ENCODE results near the gene ATRX. TPM values are rescaled to one million over a fixed set of nuclear protein-coding genes. Genes with fewer than 3 reads are reported as not detected.
"Not testable (repeated sequence)": the region's sequence is repeated elsewhere in the genome, so short reads cannot be mapped to it uniquely, and the experiment has no call there.

Gene ATRX
- total and polyA plus RNA-seq, 4 experiments from 2014 or later: 24.4 to 111 (median 93.2) TPM

DNA sequence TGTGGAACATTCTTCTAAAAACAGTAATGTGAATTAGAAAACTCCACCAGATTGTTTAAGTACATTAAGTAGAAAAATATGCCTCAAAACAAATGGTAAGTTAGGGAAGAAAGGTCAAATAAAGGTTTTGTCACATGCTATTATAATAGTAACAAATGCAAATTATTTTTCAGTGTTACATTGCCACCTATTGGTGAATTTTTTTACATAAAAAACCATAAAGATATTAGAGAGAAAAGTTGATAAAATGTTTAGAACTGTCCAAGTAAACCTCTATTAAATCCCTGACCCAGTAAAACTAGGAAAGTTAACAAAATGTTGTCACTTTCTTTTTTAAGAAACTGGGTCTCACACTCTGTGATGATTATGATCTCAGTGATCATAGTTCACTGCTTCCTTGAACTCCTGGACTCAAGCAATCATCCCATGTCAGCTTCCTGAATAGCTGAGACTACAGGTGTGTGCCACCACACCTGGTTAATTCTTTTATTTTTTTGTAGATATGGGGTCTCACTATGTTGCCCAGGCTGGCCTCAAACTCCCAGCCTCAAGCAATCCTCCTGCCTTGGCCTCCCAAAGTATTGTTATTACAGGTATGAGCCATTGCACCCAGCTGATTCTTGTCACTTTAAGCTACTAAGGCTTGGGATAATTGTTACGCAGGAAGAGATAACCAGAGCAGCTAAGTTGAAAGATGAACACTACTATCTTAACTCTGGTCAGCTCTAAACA, 157.6 kb downstream of the ATRX start:
- no peak overlapping the region for H3K4me3 ChIP-seq (ENCODE audit: low read length in 2 of 2)
- H3K27ac ChIP-seq (ENCODE audit: low read depth, low read length): no peak overlapping the region
- no peaks in the 10 kb centered on the region for H3K36me3 ChIP-seq (ENCODE audit: insufficient read depth, low read length)
- H3K36me3 Mint-ChIP-seq: peaks cover 18 to 36% of the 10 kb centered on the region in 2 donors
- H3K27ac Mint-ChIP-seq: no peak overlapping the region
- ChIA-PET CTCF (ENCODE audit: partially characterized antibody) (interaction anchor here (0.7 to 1.1 kb wide), 2 partner anchors 65 to 1350 kb away, joined by 3 to 4 read pairs; no protein-coding TSS in a partner anchor), POLR2A (ENCODE audit: partially characterized antibody) (interaction anchor here (0.8 kb wide), 1 partner anchor 88 kb away, joined by 4 read pairs; no protein-coding TSS in a partner anchor)
- peaks cover 3 to 18% (median 6%) of the 10 kb centered on the region in 4 donors for H3K4me1 Mint-ChIP-seq
- no peak overlapping the region for H3K4me3 Mint-ChIP-seq
- no peaks in the 10 kb centered on the region for H3K4me1 ChIP-seq (ENCODE audit: insufficient read depth, low read length)
- no peaks in the 10 kb centered on the region for H3K27me3 ChIP-seq (ENCODE audit: insufficient read depth, low read length)
- DNase-seq: peak in 2 of 5 donors; percentile 2 to 5
- no peaks in the 10 kb centered on the region for H3K27me3 Mint-ChIP-seq
- no peaks in the 10 kb centered on the region for H3K9me3 Mint-ChIP-seq
- intact Hi-C loops (cut with micrococcal nuclease): loop anchor here (5.0 kb wide), 1 partner anchor 1351 kb away; no protein-coding TSS in a partner anchor
- no peaks in the 10 kb centered on the region for H3K9me3 ChIP-seq (ENCODE audit: control insufficient read depth in 1 of 2, low read length in 2 of 2)

DNA sequence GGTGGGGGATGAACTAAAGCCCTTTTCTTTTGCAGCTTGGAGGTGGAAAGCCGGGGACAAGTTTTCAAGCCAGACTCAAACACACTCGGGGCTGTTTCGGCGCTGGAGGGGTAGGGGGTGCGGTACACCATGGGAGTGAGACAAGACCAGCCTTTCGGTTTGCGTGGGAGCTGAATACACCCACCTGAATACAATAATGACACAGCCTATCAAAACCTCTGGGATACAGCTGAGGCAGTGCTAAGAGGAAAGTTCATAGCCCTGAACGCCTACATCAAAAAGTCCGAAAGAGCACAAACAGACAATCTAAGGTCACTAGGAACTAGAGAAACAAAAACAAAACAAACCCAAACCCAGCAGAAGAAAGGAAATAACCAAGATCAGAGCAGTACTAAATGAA, 163.3 kb downstream of the ATRX start:
- Mint-ChIP-seq H3K4me3 (peak overlapping the region in 6 of 8 donors; percentile 1 to 31 (median 23)), H3K4me1 (peaks cover 12 to 33% (median 17%) of the 10 kb centered on the region in 4 donors), H3K36me3 (peaks cover 23 to 25% of the 10 kb centered on the region in 2 donors), H3K9me3 (no peaks in the 10 kb centered on the region), H3K27ac (peak overlapping the region in 5 of 7 donors; percentile 16 to 89 (median 62)), H3K27me3 (no peaks in the 10 kb centered on the region)
- no peaks in the 10 kb centered on the region for H3K9me3 ChIP-seq (ENCODE audit: control insufficient read depth in 1 of 2, low read length in 2 of 2)
- no peaks in the 10 kb centered on the region for H3K36me3 ChIP-seq (ENCODE audit: insufficient read depth, low read length)
- H3K4me1 ChIP-seq (ENCODE audit: insufficient read depth, low read length): no peaks in the 10 kb centered on the region
- H3K27ac ChIP-seq (ENCODE audit: low read depth, low read length): no peak overlapping the region
- intact Hi-C loops (cut with micrococcal nuclease): no loop called here
- ChIA-PET POLR2A (ENCODE audit: partially characterized antibody) (no interaction called here), CTCF (ENCODE audit: partially characterized antibody) (no interaction called here)
- no peak for DNase-seq
- H3K27me3 ChIP-seq (ENCODE audit: insufficient read depth, low read length): no peaks in the 10 kb centered on the region
- H3K4me3 ChIP-seq (ENCODE audit: low read length in 2 of 2): no peak overlapping the region

GRCh38 chrX:77622233-77622632, 163.8 kb downstream of the ATRX start:
- ChIA-PET POLR2A (ENCODE audit: partially characterized antibody) (no interaction called here), CTCF (ENCODE audit: partially characterized antibody) (no interaction called here)
- intact Hi-C loops (cut with micrococcal nuclease): no loop called here
- Mint-ChIP-seq H3K27ac (peak overlapping the region in 3 of 7 donors; percentile 50 to 63 (median 62)), H3K4me3 (peak overlapping the region in 3 of 8 donors; percentile 16 to 40 (median 25)), H3K27me3 (no peaks in the 10 kb centered on the region), H3K36me3 (peaks cover 23 to 25% of the 10 kb centered on the region in 2 donors), H3K9me3 (no peaks in the 10 kb centered on the region), H3K4me1 (peaks cover 12 to 33% (median 17%) of the 10 kb centered on the region in 4 donors)
- no peak for DNase-seq
- no peak overlapping the region for H3K4me3 ChIP-seq (ENCODE audit: low read length in 2 of 2)
- no peak overlapping the region for H3K27ac ChIP-seq (ENCODE audit: low read depth, low read length)
- H3K27me3 ChIP-seq (ENCODE audit: insufficient read depth, low read length): no peaks in the 10 kb centered on the region
- no peaks in the 10 kb centered on the region for H3K4me1 ChIP-seq (ENCODE audit: insufficient read depth, low read length)
- H3K36me3 ChIP-seq (ENCODE audit: insufficient read depth, low read length): no peaks in the 10 kb centered on the region
- H3K9me3 ChIP-seq (ENCODE audit: control insufficient read depth in 1 of 2, low read length in 2 of 2): no peaks in the 10 kb centered on the region

- H3K36me3 ChIP-seq (ENCODE audit: insufficient read depth, low read length); H3K27me3 ChIP-seq (ENCODE audit: insufficient read depth, low read length); H3K4me3 ChIP-seq (ENCODE audit: low read length in 2 of 2); H3K4me3 Mint-ChIP-seq; H3K4me1 ChIP-seq (ENCODE audit: insufficient read depth, low read length); DNase-seq; intact Hi-C loops (cut with micrococcal nuclease); POLR2A ChIA-PET (ENCODE audit: partially characterized antibody); H3K27ac ChIP-seq (ENCODE audit: low read depth, low read length); H3K27me3 Mint-ChIP-seq; H3K9me3 Mint-ChIP-seq; H3K9me3 ChIP-seq (ENCODE audit: control insufficient read depth in 1 of 2, low read length in 2 of 2): not testable (repeated sequence)
- Mint-ChIP-seq H3K36me3 (peaks cover 23 to 25% of the 10 kb centered on the region in 2 donors), H3K27ac (peak overlapping the region in 1 of 7 donors; percentile 4), H3K4me1 (peaks cover 12 to 33% (median 17%) of the 10 kb centered on the region in 4 donors)
- CTCF ChIA-PET (ENCODE audit: partially characterized antibody): interaction anchor here (0.7 kb wide), 1 partner anchor 153 kb away, joined by 3 read pairs; no protein-coding TSS in a partner anchor
Measured at GRCh38 chrX:77621453-77621852, 164.6 kb downstream of the ATRX start.

DNA sequence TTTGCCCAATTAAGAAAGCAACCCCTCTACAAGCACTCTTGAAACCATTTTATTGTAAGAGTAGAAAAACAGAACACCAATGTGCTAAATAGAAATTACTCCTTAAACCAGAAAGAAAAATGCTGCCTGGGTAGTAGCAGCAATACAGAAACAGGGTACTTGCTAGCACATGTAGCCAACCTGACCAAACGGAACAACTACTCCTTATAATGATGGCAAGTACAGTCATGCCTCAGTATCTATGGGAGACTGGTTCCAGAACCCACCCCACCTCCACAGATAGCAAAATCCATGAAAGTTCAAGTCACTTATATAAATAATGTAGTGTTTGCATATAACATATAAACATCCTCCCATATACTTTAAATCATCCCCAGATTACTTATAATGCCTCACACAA, 168.8 kb downstream of the ATRX start:
- no peak overlapping the region for H3K4me3 Mint-ChIP-seq
- Histone ChIP-seq H3K27me3 (ENCODE audit: insufficient read depth, low read length) (no peaks in the 10 kb centered on the region), H3K4me1 (ENCODE audit: insufficient read depth, low read length) (no peaks in the 10 kb centered on the region), H3K36me3 (ENCODE audit: insufficient read depth, low read length) (no peaks in the 10 kb centered on the region), H3K9me3 (ENCODE audit: control insufficient read depth in 1 of 2, low read length in 2 of 2) (no peaks in the 10 kb centered on the region), H3K4me3 (ENCODE audit: low read length in 2 of 2) (no peak overlapping the region), H3K27ac (ENCODE audit: low read depth, low read length) (no peak overlapping the region)
- peaks cover under 1 to 7% (median 3%) of the 10 kb centered on the region in 4 donors for H3K4me1 Mint-ChIP-seq
- POLR2A ChIA-PET (ENCODE audit: partially characterized antibody): no interaction called here
- CTCF ChIA-PET (ENCODE audit: partially characterized antibody): no interaction called here
- H3K27me3 Mint-ChIP-seq: no peaks in the 10 kb centered on the region
- intact Hi-C loops (cut with micrococcal nuclease): no loop called here
- peaks cover 16 to 23% of the 10 kb centered on the region in 2 donors for H3K36me3 Mint-ChIP-seq
- peak in 1 of 5 donors; percentile 17 for DNase-seq
- H3K9me3 Mint-ChIP-seq: no peaks in the 10 kb centered on the region
- no peak overlapping the region for H3K27ac Mint-ChIP-seq

DNA sequence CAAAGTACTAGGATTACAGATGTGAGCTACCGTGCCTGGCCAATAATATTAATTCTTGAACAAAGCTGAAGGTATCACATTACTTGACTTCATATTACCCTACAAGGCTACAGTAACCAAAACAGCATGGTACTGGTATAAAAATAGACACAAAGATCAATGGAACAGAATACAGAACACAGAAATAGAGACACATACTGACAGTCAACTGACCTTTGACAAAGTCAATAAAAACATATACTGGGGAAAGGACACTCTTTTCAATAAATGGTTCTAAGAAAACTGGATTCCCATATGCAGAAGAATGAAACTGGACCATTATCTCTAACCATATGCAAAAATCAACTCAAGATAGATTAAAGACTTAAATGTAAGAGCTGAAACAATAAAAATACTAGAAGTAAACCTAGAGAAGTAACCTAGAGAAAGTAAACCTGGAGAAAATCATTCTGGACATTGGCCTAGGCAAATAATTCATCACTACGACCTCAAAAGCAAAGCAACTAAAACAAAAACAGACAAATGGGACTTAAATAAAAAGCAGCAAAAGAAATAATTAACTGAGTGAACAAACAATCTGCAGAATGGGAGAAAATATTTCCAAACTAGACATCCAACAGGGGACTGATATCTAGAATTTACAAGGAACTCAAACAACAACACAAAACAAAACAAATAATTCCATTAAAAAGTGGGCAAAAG, 182.2 kb downstream of the ATRX start:
- H3K36me3 Mint-ChIP-seq: peaks cover 15 to 23% of the 10 kb centered on the region in 2 donors
- DNase-seq: no peak
- H3K4me1 ChIP-seq (ENCODE audit: insufficient read depth, low read length): no peaks in the 10 kb centered on the region
- H3K4me3 ChIP-seq (ENCODE audit: low read length in 2 of 2): no peak overlapping the region
- no peaks in the 10 kb centered on the region for H3K27me3 Mint-ChIP-seq
- H3K27ac Mint-ChIP-seq: no peak overlapping the region
- no peaks in the 10 kb centered on the region for H3K27me3 ChIP-seq (ENCODE audit: insufficient read depth, low read length)
- intact Hi-C loops (cut with micrococcal nuclease): no loop called here
- POLR2A ChIA-PET (ENCODE audit: partially characterized antibody): no interaction called here
- H3K9me3 ChIP-seq (ENCODE audit: control insufficient read depth in 1 of 2, low read length in 2 of 2): no peaks in the 10 kb centered on the region
- H3K4me1 Mint-ChIP-seq: peaks cover 0 to 5% (median 2%) of the 10 kb centered on the region in 4 donors
- H3K9me3 Mint-ChIP-seq: peaks cover 0 to 3% (median 0%) of the 10 kb centered on the region in 8 donors
- CTCF ChIA-PET (ENCODE audit: partially characterized antibody): no interaction called here
- no peaks in the 10 kb centered on the region for H3K36me3 ChIP-seq (ENCODE audit: insufficient read depth, low read length)
- H3K4me3 Mint-ChIP-seq: no peak overlapping the region
- H3K27ac ChIP-seq (ENCODE audit: low read depth, low read length): no peak overlapping the region

DNA sequence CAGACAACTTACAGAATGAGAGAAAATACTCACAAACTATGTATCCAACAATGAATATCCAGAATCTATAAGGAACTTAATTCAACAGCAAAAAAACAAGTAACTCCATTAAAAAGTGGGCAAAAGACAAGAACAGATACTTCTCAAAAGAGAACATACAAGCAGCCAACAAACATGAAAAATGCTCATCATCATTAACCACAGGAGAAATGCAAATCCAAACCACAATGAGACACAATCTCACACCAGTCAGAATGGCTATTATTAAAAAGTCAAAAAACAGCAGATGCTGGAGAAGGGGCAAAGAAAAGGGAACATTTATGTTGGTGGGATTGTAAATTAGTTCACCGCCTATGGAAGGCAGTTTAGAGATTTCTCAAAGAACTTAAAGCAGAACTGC, 188.5 kb downstream of the ATRX start:
- peaks cover 0 to 9% (median 0%) of the 10 kb centered on the region in 4 donors for H3K4me1 Mint-ChIP-seq
- Histone ChIP-seq H3K4me1 (ENCODE audit: insufficient read depth, low read length) (no peaks in the 10 kb centered on the region), H3K9me3 (ENCODE audit: control insufficient read depth in 1 of 2, low read length in 2 of 2) (no peaks in the 10 kb centered on the region), H3K36me3 (ENCODE audit: insufficient read depth, low read length) (no peaks in the 10 kb centered on the region), H3K27ac (ENCODE audit: low read depth, low read length) (no peak overlapping the region), H3K4me3 (ENCODE audit: low read length in 2 of 2) (no peak overlapping the region), H3K27me3 (ENCODE audit: insufficient read depth, low read length) (no peaks in the 10 kb centered on the region)
- ChIA-PET CTCF (ENCODE audit: partially characterized antibody) (no interaction called here), POLR2A (ENCODE audit: partially characterized antibody) (no interaction called here)
- no peaks in the 10 kb centered on the region for H3K27me3 Mint-ChIP-seq
- peak overlapping the region in 2 of 7 donors; percentile 6 to 25 for H3K27ac Mint-ChIP-seq
- peaks cover 26 to 38% of the 10 kb centered on the region in 2 donors for H3K36me3 Mint-ChIP-seq
- no peak for DNase-seq
- no peaks in the 10 kb centered on the region for H3K9me3 Mint-ChIP-seq
- H3K4me3 Mint-ChIP-seq: peak overlapping the region in 1 of 8 donors; percentile 36
- intact Hi-C loops (cut with micrococcal nuclease): no loop called here

Data from CD4-positive, alpha-beta memory T cell (primary cell).